SK-N-SH (cell line): ENCODE data around the gene ACTL10. TPM values are rescaled to one million over a fixed set of nuclear protein-coding genes. Genes with fewer than 3 reads are reported as not detected.

Experiments
- CTCF ChIA-PET: fragments of 300-600, 350-600 bp; formaldehyde crosslinking; extraction: SDS; loops from one replicate; lab custom pipeline; 2021; lab: Yijun Ruan, JAX
- POLR2A ChIA-PET: fragments of 350-600 bp; sonication (Branson Sonifier 250); formaldehyde crosslinking; extraction: SDS; loops from one replicate; lab custom pipeline; 2020; ENCODE audit warnings: antibody characterized with exemption, inconsistent platforms; lab: Yijun Ruan, JAX
- DNase-seq: peaks from one replicate; pipeline ENCODE4 v3.0.0; 2012
- H2AFZ ChIP-seq: fragments of 200-600 bp; sonication (generic); 2 replicates; pipeline ENCODE4 v1.8.1; 2016; ENCODE audit warnings: antibody characterized with exemption, mild to moderate bottlenecking, low read depth
- H3F3A ChIP-seq: fragments of 200-600 bp; sonication (generic); replicated peaks from 2 replicates; pipeline ENCODE3; 2016; ENCODE audit warnings: antibody characterized with exemption, mild to moderate bottlenecking; ENCODE audit not compliant: insufficient read depth
- H3K27ac ChIP-seq, 2 experiments: fragments of 200-500 bp in 1 of 2; fragments of 200-600 bp in 1 of 2; sonication (Bioruptor generic) in 1 of 2; sonication (generic), shearing (Covaris generic) in 1 of 2; 2 replicates each; pipeline versions ENCODE4 v1.5.1 to v1.6.1; 2014 to 2016; ENCODE audit warnings: low read depth in 2 of 2, inconsistent platforms in 1 of 2, low read length in 1 of 2, mild to moderate bottlenecking in 1 of 2, mixed read lengths in 1 of 2
- H3K27me3 ChIP-seq: fragments of 200-600 bp; sonication (generic), shearing (Covaris generic); 2 replicates; pipeline ENCODE4 v1.6.1; 2016; ENCODE audit warnings: mixed run types; ENCODE audit not compliant: insufficient read depth
- H3K36me3 ChIP-seq, 2 experiments: fragments of 200-500 bp in 1 of 2; fragments of 200-600 bp in 1 of 2; sonication (Bioruptor generic) in 1 of 2; sonication (generic) in 1 of 2; replicated peaks in 1 of 2; 2 replicates each; pipeline versions ENCODE3 to v1.5.1; 2014 to 2016; ENCODE audit warnings: low read length in 1 of 2, mild to moderate bottlenecking in 1 of 2; ENCODE audit not compliant: insufficient read depth in 2 of 2, control insufficient read depth in 1 of 2
- H3K4me1 ChIP-seq, 2 experiments: fragments of 200-500 bp in 1 of 2; fragments of 200-600 bp in 1 of 2; sonication (Bioruptor generic) in 1 of 2; sonication (generic), shearing (Covaris generic) in 1 of 2; 2 replicates each; pipeline versions ENCODE4 v1.5.1 to v1.6.1; 2014 to 2016; ENCODE audit warnings: low read depth in 1 of 2, low read length in 1 of 2, mixed run types in 1 of 2; ENCODE audit not compliant: insufficient read depth in 2 of 2, control insufficient read depth in 1 of 2
- H3K4me2 ChIP-seq: fragments of 200-600 bp; sonication (generic), shearing (Covaris generic); 2 replicates; pipeline ENCODE4 v1.6.1; 2017; ENCODE audit warnings: mixed run types
- H3K4me3 ChIP-seq, 2 experiments: fragments of 200-500 bp in 1 of 2; fragments of 200-600 bp in 1 of 2; sonication (Bioruptor generic) in 1 of 2; sonication (generic), shearing (Covaris generic) in 1 of 2; 2 replicates each; pipeline versions ENCODE4 v1.5.1 to v1.8.1; 2014 to 2016; ENCODE audit warnings: low read depth in 2 of 2, inconsistent platforms in 1 of 2, low read length in 1 of 2, mild to moderate bottlenecking in 1 of 2, mixed read lengths in 1 of 2, moderate library complexity in 1 of 2
- H3K79me2 ChIP-seq: fragments of 200-600 bp; sonication (generic); 2 replicates; pipeline ENCODE4 v1.8.1; 2017; ENCODE audit warnings: mild to moderate bottlenecking; ENCODE audit not compliant: insufficient read depth
- H3K9ac ChIP-seq: fragments of 200-600 bp; sonication (generic); 2 replicates; pipeline ENCODE4 v1.6.1; 2017; ENCODE audit warnings: mixed run types
- H3K9me2 ChIP-seq: fragments of 200-600 bp; sonication (generic); 2 replicates; pipeline ENCODE4 v1.6.1; 2017; ENCODE audit warnings: mixed run types
- H3K9me3 ChIP-seq: fragments of 200-600 bp; sonication (generic); 2 replicates; pipeline ENCODE4 v1.6.1; 2017; ENCODE audit warnings: mixed run types, mild to moderate bottlenecking, moderate library complexity
- H4K20me1 ChIP-seq: fragments of 200-600 bp; sonication (generic); 2 replicates; pipeline ENCODE4 v1.6.1; 2017; ENCODE audit warnings: mild to moderate bottlenecking, mixed run types; ENCODE audit not compliant: insufficient read depth
- CHD2 ChIP-seq: fragments of 150-350 bp; IDR thresholded peaks from 2 replicates; pipeline ENCODE4 v1.6.1; 2018; ENCODE audit warnings: low read length; ENCODE audit not compliant: partially characterized antibody
- GABPA ChIP-seq: IDR thresholded peaks from 2 replicates; pipeline ENCODE4 v1.4.0; 2012; ENCODE audit warnings: low read depth, mild to moderate bottlenecking
- GATA2 ChIP-seq: sonication (generic); formaldehyde crosslinking; IDR thresholded peaks from 2 replicates; pipeline ENCODE4 v1.5.0; 2020; ENCODE audit warnings: mild to moderate bottlenecking, missing genetic modification reagents
- JUND ChIP-seq: IDR thresholded peaks from 2 replicates; pipeline ENCODE4 v1.4.0; 2012
- MXI1 ChIP-seq: IDR thresholded peaks from 2 replicates; pipeline ENCODE4 v1.6.1; 2012; ENCODE audit warnings: mild to moderate bottlenecking, low read depth, low read length, improper control_type of control experiment
- NFIC ChIP-seq: IDR thresholded peaks from 2 replicates; pipeline ENCODE4 v1.4.0; 2012; ENCODE audit warnings: borderline replicate concordance
- NRF1 ChIP-seq: IDR thresholded peaks from 2 replicates; pipeline ENCODE4 v1.6.1; 2012; ENCODE audit warnings: low read depth, mild to moderate bottlenecking, low read length
- POLR2AphosphoS5 ChIP-seq: IDR thresholded peaks from 2 replicates; pipeline ENCODE4 v1.6.1; 2012; ENCODE audit warnings: low read depth, low read length
- RXRA ChIP-seq: IDR thresholded peaks from 2 replicates; pipeline ENCODE4 v1.4.0; 2012; ENCODE audit warnings: low read depth, mild to moderate bottlenecking, borderline replicate concordance
- SMC3 ChIP-seq: IDR thresholded peaks from 2 replicates; pipeline ENCODE4 v1.6.1; 2012; ENCODE audit warnings: low read depth, low read length, improper control_type of control experiment
- TAF1 ChIP-seq: IDR thresholded peaks from 2 replicates; pipeline ENCODE4 v1.6.1; 2012; ENCODE audit warnings: low read depth, mild to moderate bottlenecking, low read length, moderate library complexity, borderline replicate concordance
- TCF12 ChIP-seq: IDR thresholded peaks from 2 replicates; pipeline ENCODE4 v1.4.0; 2012
- WGBS: methylation state at CpG from one replicate; pipeline ENCODE4 v1.1.6; 2017; ENCODE audit warnings: low lambda C conversion rate; 5-methylcytosine and 5-hydroxymethylcytosine counted together
- polyA plus RNA-seq, 3 experiments: library from polyadenylated mRNA; depleted of rRNA; stranded (reverse); fragments of >200 nt; gene quantifications; 2 replicates each; pipeline ENCODE4 v1.2.3, GENCODE V29; 2012
- TF ChIP-seq, protein P1 (sequence below): fragments of 200-600 bp; sonication (generic); IDR thresholded peaks from 2 replicates; pipeline ENCODE4 v1.6.1; 2017; ENCODE audit warnings: antibody characterized with exemption, mild to moderate bottlenecking, moderate library complexity
- TF ChIP-seq, protein P2 (sequence below): IDR thresholded peaks from 2 replicates; pipeline ENCODE4; 2012
- TF ChIP-seq, protein P3 (sequence below): IDR thresholded peaks from 2 replicates; pipeline ENCODE4 v1.6.1; 2012; ENCODE audit warnings: mild to moderate bottlenecking, low read depth, low read length, moderate library complexity
- TF ChIP-seq, protein P4 (sequence below): IDR thresholded peaks from 2 replicates; pipeline ENCODE4 v1.4.0; 2012; ENCODE audit warnings: low read depth, borderline replicate concordance

Gene ACTL10
- polyA plus RNA-seq, 1 of the 3 experiments (the other 2 are of a cell fraction) = 0.25 TPM

DNA sequence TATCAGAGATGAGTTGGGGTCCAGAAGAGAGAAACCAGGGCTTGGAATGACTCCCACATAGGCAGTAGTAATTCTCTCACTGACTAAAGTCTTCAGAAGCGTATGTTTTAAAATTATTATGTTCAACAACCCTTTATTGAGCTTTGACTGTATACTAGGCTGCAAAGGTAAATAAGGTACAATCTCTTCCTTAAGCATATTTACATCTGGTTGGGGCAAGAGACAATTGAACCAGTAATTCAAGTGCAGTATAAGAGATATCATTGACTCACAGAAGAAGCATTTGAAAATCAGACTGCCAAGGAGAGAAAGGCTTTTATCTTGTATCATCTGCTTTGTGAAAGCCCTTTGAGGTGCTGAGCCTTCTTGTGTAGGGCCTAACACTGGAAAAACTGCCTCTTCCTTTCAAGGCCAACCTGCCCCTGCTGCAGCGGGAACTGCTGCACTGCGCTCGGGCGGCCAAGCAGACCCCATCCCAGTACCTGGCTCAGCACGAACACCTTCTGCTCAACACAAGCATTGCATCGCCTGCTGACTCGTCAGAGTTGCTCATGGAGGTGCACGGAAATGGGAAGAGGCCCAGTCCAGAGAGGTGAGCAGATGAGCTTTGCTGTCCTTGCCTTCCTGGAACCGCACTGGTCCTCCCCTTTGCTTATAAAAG is 43.9 kb upstream of the ACTL10 start:
- Histone ChIP-seq H4K20me1 (no peaks in the 10 kb centered on the region; the same call in 1 of the 2 replicates), H3K4me1 (no peaks in the 10 kb centered on the region), H3K9me3 (no peaks in the 10 kb centered on the region), H2AFZ (no peak overlapping the region), H3F3A (no peaks in the 10 kb centered on the region), H3K4me2 (no peak overlapping the region), H3K27ac (no peak overlapping the region), H3K27me3 (no peaks in the 10 kb centered on the region), H3K4me3 (no peak overlapping the region), H3K79me2 (no peaks in the 10 kb centered on the region), H3K9me2 (no peaks in the 10 kb centered on the region), H3K36me3 (peaks cover 19 to 31% of the 10 kb centered on the region in 2 experiments), H3K9ac (no peak overlapping the region)
- no peak for TF ChIP-seq GABPA
- TF ChIP-seq, protein P1, sequence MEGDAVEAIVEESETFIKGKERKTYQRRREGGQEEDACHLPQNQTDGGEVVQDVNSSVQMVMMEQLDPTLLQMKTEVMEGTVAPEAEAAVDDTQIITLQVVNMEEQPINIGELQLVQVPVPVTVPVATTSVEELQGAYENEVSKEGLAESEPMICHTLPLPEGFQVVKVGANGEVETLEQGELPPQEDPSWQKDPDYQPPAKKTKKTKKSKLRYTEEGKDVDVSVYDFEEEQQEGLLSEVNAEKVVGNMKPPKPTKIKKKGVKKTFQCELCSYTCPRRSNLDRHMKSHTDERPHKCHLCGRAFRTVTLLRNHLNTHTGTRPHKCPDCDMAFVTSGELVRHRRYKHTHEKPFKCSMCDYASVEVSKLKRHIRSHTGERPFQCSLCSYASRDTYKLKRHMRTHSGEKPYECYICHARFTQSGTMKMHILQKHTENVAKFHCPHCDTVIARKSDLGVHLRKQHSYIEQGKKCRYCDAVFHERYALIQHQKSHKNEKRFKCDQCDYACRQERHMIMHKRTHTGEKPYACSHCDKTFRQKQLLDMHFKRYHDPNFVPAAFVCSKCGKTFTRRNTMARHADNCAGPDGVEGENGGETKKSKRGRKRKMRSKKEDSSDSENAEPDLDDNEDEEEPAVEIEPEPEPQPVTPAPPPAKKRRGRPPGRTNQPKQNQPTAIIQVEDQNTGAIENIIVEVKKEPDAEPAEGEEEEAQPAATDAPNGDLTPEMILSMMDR = no peak
- no peak for TF ChIP-seq CHD2
- no peak for TF ChIP-seq TCF12
- TF ChIP-seq, protein P2, sequence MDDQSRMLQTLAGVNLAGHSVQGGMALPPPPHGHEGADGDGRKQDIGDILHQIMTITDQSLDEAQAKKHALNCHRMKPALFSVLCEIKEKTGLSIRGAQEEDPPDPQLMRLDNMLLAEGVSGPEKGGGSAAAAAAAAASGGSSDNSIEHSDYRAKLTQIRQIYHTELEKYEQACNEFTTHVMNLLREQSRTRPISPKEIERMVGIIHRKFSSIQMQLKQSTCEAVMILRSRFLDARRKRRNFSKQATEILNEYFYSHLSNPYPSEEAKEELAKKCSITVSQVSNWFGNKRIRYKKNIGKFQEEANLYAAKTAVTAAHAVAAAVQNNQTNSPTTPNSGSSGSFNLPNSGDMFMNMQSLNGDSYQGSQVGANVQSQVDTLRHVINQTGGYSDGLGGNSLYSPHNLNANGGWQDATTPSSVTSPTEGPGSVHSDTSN = no peak
- TF ChIP-seq JUND = no peak
- TF ChIP-seq RXRA = no peak
- TF ChIP-seq MXI1 = no peak
- no peak for TF ChIP-seq SMC3
- TF ChIP-seq POLR2AphosphoS5 = no peak
- TF ChIP-seq, protein P3, sequence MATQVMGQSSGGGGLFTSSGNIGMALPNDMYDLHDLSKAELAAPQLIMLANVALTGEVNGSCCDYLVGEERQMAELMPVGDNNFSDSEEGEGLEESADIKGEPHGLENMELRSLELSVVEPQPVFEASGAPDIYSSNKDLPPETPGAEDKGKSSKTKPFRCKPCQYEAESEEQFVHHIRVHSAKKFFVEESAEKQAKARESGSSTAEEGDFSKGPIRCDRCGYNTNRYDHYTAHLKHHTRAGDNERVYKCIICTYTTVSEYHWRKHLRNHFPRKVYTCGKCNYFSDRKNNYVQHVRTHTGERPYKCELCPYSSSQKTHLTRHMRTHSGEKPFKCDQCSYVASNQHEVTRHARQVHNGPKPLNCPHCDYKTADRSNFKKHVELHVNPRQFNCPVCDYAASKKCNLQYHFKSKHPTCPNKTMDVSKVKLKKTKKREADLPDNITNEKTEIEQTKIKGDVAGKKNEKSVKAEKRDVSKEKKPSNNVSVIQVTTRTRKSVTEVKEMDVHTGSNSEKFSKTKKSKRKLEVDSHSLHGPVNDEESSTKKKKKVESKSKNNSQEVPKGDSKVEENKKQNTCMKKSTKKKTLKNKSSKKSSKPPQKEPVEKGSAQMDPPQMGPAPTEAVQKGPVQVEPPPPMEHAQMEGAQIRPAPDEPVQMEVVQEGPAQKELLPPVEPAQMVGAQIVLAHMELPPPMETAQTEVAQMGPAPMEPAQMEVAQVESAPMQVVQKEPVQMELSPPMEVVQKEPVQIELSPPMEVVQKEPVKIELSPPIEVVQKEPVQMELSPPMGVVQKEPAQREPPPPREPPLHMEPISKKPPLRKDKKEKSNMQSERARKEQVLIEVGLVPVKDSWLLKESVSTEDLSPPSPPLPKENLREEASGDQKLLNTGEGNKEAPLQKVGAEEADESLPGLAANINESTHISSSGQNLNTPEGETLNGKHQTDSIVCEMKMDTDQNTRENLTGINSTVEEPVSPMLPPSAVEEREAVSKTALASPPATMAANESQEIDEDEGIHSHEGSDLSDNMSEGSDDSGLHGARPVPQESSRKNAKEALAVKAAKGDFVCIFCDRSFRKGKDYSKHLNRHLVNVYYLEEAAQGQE = no peak
- no peak for TF ChIP-seq NFIC
- TF ChIP-seq NRF1 = no peak
- TF ChIP-seq TAF1 = no peak
- no peak for TF ChIP-seq GATA2
- TF ChIP-seq, protein P4, sequence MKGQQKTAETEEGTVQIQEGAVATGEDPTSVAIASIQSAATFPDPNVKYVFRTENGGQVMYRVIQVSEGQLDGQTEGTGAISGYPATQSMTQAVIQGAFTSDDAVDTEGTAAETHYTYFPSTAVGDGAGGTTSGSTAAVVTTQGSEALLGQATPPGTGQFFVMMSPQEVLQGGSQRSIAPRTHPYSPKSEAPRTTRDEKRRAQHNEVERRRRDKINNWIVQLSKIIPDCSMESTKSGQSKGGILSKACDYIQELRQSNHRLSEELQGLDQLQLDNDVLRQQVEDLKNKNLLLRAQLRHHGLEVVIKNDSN = no peak
- no peak for DNase-seq
- POLR2A ChIA-PET = no interaction called here
- CTCF ChIA-PET = interaction anchor here (1.5 to 1.6 kb wide), 2 partner anchors 10 to 165 kb away, joined by 3 read pairs; no protein-coding TSS in a partner anchor
- 96% methylated on average over 10 of the region's 10 CpGs for WGBS
